ENCODE results near the gene ALDH1A2. TPM values are rescaled to one million over a fixed set of nuclear protein-coding genes. Genes with fewer than 3 reads are reported as not detected.

The ALDH1A2 gene
- total and polyA plus RNA-seq, 11 donors = 1.9 to 63.3 (median 6.8) TPM

- Histone ChIP-seq H3K36me3 (peaks cover 0 to 24% (median 0%) of the 10 kb centered on the region in 9 donors), H3K4me3 (no peak overlapping the region), H3K9me3 (no peaks in the 10 kb centered on the region), H3K4me1 (no peaks in the 10 kb centered on the region), H3K27me3 (no peaks in the 10 kb centered on the region), H3K27ac (no peak overlapping the region)
- 68 to 83% (median 77%) methylated on average over 3 of the region's 3 CpGs for WGBS, 4 donors
- intact Hi-C loops (cut with DNase I) = no loop called here
- TF ChIP-seq POLR2A (IDR thresholded peaks at IDR 0.05) = no peak
- TF ChIP-seq CTCF (IDR thresholded peaks at IDR 0.05) = no peak
- ATAC-seq (no peak), DNase-seq (no peak)
These were observed 71.9 kb downstream of the ALDH1A2 start for GRCh38 chr15:57993409-57994145.

- no peak overlapping the region for H3K27ac ChIP-seq
- H3K36me3 ChIP-seq = peaks cover 0 to 24% (median 0%) of the 10 kb centered on the region in 9 donors
- no peak overlapping the region for H3K4me3 ChIP-seq
- TF ChIP-seq CTCF (IDR thresholded peaks at IDR 0.05) (no peak), POLR2A (IDR thresholded peaks at IDR 0.05) (no peak)
- intact Hi-C loops (cut with DNase I) = no loop called here
- H3K9me3 ChIP-seq = no peaks in the 10 kb centered on the region
- no peak for DNase-seq
- no peaks in the 10 kb centered on the region for H3K27me3 ChIP-seq
- H3K4me1 ChIP-seq = no peaks in the 10 kb centered on the region
- 76 to 82% (median 77%) methylated on average over 6 of the region's 6 CpGs for WGBS, 4 donors
- ATAC-seq = no peak
These were observed 72.7 kb downstream of the ALDH1A2 start for GRCh38 chr15:57992761-57993355.

- TF ChIP-seq POLR2A (IDR thresholded peaks at IDR 0.05) = no peak
- TF ChIP-seq CTCF (IDR thresholded peaks at IDR 0.05) = no peak
- ATAC-seq = no peak
- intact Hi-C loops (cut with DNase I) = no loop called here
- Histone ChIP-seq H3K9me3 (no peaks in the 10 kb centered on the region), H3K27ac (no peak overlapping the region), H3K27me3 (no peaks in the 10 kb centered on the region), H3K4me1 (peaks cover 0 to 15% (median 0%) of the 10 kb centered on the region in 12 donors), H3K36me3 (no peaks in the 10 kb centered on the region), H3K4me3 (no peak overlapping the region)
- DNase-seq = no peak
- WGBS, 4 donors = 46 to 59% (median 53%) methylated on average over 3 of the region's 3 CpGs
These were observed 92.0 kb downstream of the ALDH1A2 start for GRCh38 chr15:57973534-57973933.

GRCh38 chr15:57972864-57973263, 92.6 kb downstream of the ALDH1A2 start:
- H3K27ac ChIP-seq = no peak overlapping the region
- H3K4me1 ChIP-seq = peaks cover 0 to 15% (median 0%) of the 10 kb centered on the region in 12 donors
- H3K27me3 ChIP-seq = no peaks in the 10 kb centered on the region
- H3K36me3 ChIP-seq = no peaks in the 10 kb centered on the region
- 47 to 62% (median 53%) methylated on average over 2 of the region's 2 CpGs for WGBS, 4 donors
- ATAC-seq = peak in 1 of 4 donors; percentile 16
- H3K9me3 ChIP-seq = no peaks in the 10 kb centered on the region
- no peak for DNase-seq
- no peak overlapping the region for H3K4me3 ChIP-seq
- TF ChIP-seq POLR2A (IDR thresholded peaks at IDR 0.05) = no peak
- TF ChIP-seq CTCF (IDR thresholded peaks at IDR 0.05) = no peak
- intact Hi-C loops (cut with DNase I) = no loop called here
